Activated CD4-positive, alpha-beta T cell treated with anti-CD3 and anti-CD28 coated beads for 36 hours (primary cell): Measurements from ENCODE around the gene UFC1. TPM values are rescaled to one million over a fixed set of nuclear protein-coding genes. Genes with fewer than 3 reads are reported as not detected.
A peak's percentile ranks its signal among the peaks of the same experiment; 100 is the strongest.

Source experiments
- ATAC-seq: fragments of 200-7000 bp; cut with Tn5 transposase; one replicate; pipeline ENCODE4 v1.10.0; 2021; ENCODE audit warnings: mild to moderate bottlenecking, moderate library complexity
- CTCF ChIA-PET: fragments of 350-600 bp; sonication (Branson Sonifier 250); formaldehyde crosslinking; loops from one replicate; lab custom pipeline; 2021; ENCODE audit warnings: antibody characterized with exemption; lab: Charles Lee
- POLR2A ChIA-PET: fragments of 350-600 bp; sonication (Branson Sonifier 250); formaldehyde crosslinking; loops from one replicate; lab custom pipeline; 2021; ENCODE audit warnings: antibody characterized with exemption, inconsistent platforms; lab: Charles Lee
- DNase-seq: peaks from one replicate; pipeline ENCODE4 v3.0.0-alpha.2; 2020
- H3K27ac Mint-ChIP-seq: one replicate; pipeline ENCODE4 v1.8.0; 2021; ENCODE audit warnings: mixed read lengths
- H3K27me3 Mint-ChIP-seq: one replicate; pipeline ENCODE4 v1.8.0; 2021; ENCODE audit warnings: mixed read lengths
- H3K36me3 Mint-ChIP-seq: one replicate; pipeline ENCODE4 v1.8.0; 2021; ENCODE audit warnings: low read depth, mixed read lengths
- H3K4me1 Mint-ChIP-seq: one replicate; pipeline ENCODE4 v1.8.0; 2021; ENCODE audit warnings: mixed read lengths
- H3K4me3 Mint-ChIP-seq: one replicate; pipeline ENCODE4 v1.8.0; 2021; ENCODE audit warnings: mild to moderate bottlenecking, moderate library complexity, mixed read lengths
- H3K9me3 Mint-ChIP-seq: one replicate; pipeline ENCODE4 v1.8.0; 2021; ENCODE audit warnings: low read depth, mixed read lengths
- intact Hi-C, 2 experiments: fragments of 100-400 bp; cut with DNase I in 1 of 2; cut with micrococcal nuclease in 1 of 2; formaldehyde crosslinking; loops; one replicate each; pipeline versions ENCODE4 v1.14.2 to v1.15.1; 2022 to 2024; cut with DNase I, micrococcal nuclease
- total RNA-seq, 2 experiments: library from RNA; stranded (reverse); gene quantifications; one replicate each; pipeline ENCODE4 v1.2.3, GENCODE V29; 2021

Gene UFC1
- total RNA-seq, 2 experiments from 2014 or later, result 89.2 to 98.6 TPM

DNA sequence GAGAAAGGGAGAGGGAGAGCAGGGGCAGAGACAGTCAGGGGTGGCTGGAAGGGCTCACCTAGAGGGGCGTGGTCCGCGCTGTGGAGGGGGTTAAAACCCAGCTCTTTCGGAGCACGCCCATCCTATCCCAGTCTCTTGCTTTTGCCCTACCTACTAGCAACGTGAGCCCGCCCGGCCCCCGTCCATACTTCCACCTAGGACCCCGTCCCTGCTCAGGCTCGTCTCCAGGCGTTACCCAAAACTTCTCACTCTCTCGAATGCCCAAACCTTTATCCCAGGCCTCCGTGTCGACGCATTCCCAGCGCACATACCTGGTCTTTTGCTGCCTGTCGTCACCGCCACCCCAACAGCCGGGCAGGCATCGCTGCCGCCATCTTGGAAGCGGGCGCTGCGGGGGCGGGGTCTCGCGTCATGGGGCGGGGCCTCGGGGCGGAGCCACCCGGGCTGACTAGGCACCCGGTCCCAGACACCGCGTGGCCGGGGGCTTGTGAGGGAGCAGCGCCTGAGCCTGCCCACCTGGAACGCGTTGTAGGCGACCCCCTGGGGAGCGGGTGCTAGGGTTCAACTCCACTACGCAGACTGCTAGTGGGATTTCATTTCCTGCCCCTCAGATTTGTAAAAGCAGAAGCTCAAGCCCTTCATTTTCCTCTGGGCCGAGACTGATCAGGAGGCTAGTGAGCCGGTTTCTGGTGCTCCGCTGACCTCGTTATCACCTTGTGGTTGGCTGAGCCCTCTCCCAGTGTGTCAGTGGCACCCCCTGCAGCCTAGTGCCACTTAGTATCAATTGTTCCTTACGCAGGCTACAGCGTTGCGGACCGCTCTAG, 23.5 kb downstream of the UFC1 start, which contains the start of gene B4GALT3:
Gene B4GALT3 (minus strand): TSS at position 396 of the 824 bp plus-strand sequence. CDS start 1,447 bp downstream, outside the sequence.
- intact Hi-C loops, result loop anchor here (1.0 to 2.0 kb wide), 7 partner anchors 11 to 137 kb away; partner anchors contain the start of genes PPOX (in 2 of the 2), USP21 (in 2 of the 2), DEDD (in 1 of the 2) and NDUFS2 (in 1 of the 2)
- POLR2A ChIA-PET, result interaction anchor here (1.0 to 1.4 kb wide), 3 partner anchors 11 to 48 kb away, joined by 5 to 10 read pairs (median 9); partner anchors contain the start of genes DEDD, PPOX and TOMM40L
- Mint-ChIP-seq H3K36me3 (peaks cover 31% of the 10 kb centered on the region), H3K27me3 (no peaks in the 10 kb centered on the region), H3K9me3 (no peaks in the 10 kb centered on the region), H3K4me1 (peaks cover 57% of the 10 kb centered on the region), H3K4me3 (peak within 1 kb of the TSS; percentile 91), H3K27ac (peak within 1 kb of the TSS; percentile 98)
- DNase-seq, result peak; percentile 98
- peak; percentile 86 for ATAC-seq
- CTCF ChIA-PET, result interaction anchor here (0.6 to 4.1 kb wide), 4 partner anchors 10 to 52 kb away, joined by 3 to 29 read pairs (median 5); partner anchors contain the start of gene PPOX

GRCh38 chr1:161177936-161178244, 24.1 kb downstream of the UFC1 start:
- H3K4me1 Mint-ChIP-seq, result peaks cover 62% of the 10 kb centered on the region
- no peak for DNase-seq
- H3K9me3 Mint-ChIP-seq, result no peaks in the 10 kb centered on the region
- peak overlapping the region; percentile 98 for H3K27ac Mint-ChIP-seq
- POLR2A ChIA-PET, result no interaction called here
- intact Hi-C loops, result loop anchor here (1.0 to 2.0 kb wide), 7 partner anchors 12 to 136 kb away; partner anchors contain the start of genes PPOX (in 2 of the 2), USP21 (in 2 of the 2), DEDD (in 1 of the 2) and NDUFS2 (in 1 of the 2)
- peaks cover 27% of the 10 kb centered on the region for H3K36me3 Mint-ChIP-seq
- no peak for ATAC-seq
- H3K27me3 Mint-ChIP-seq, result no peaks in the 10 kb centered on the region
- H3K4me3 Mint-ChIP-seq, result peak overlapping the region; percentile 91
- CTCF ChIA-PET, result interaction anchor here (4.1 kb wide), 1 partner anchor 11 kb away, joined by 29 read pairs; the partner anchor contains the start of gene PPOX

DNA sequence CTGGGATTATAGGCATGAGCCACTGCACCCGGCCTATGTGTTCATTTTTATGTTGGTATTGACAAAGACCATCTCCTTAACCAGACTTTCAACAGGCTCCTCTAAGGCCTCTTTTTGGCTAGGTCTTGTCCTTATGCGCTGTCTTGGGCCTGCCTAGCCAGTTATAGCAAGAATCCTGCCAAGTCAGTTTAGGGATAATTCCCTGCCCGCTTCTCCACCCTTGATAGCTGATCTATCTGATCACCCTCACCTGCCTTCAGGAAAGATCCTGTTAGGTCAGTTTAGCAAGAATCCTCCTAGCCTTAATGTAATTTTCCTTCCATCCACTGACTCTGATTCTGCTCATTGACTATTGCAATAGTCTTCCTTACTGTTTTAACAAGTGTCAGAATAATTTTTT, 25.9 kb downstream of the UFC1 start:
- ChIA-PET POLR2A (no interaction called here), CTCF (interaction anchor here (0.7 to 4.4 kb wide), 6 partner anchors 8 to 85 kb away, joined by 3 to 33 read pairs (median 3); partner anchors contain the start of genes APOA2 and NDUFS2)
- H3K36me3 Mint-ChIP-seq, result peaks cover 14% of the 10 kb centered on the region
- H3K27me3 Mint-ChIP-seq, result no peaks in the 10 kb centered on the region
- intact Hi-C loops, result loop anchor here in 1 of 2 experiments (5.0 kb wide), 1 partner anchor 208 kb away; no protein-coding TSS in a partner anchor
- H3K9me3 Mint-ChIP-seq, result no peaks in the 10 kb centered on the region
- no peak for ATAC-seq
- H3K4me3 Mint-ChIP-seq, result no peak overlapping the region
- H3K4me1 Mint-ChIP-seq, result peaks cover 71% of the 10 kb centered on the region
- DNase-seq, result no peak
- H3K27ac Mint-ChIP-seq, result no peak overlapping the region

DNA sequence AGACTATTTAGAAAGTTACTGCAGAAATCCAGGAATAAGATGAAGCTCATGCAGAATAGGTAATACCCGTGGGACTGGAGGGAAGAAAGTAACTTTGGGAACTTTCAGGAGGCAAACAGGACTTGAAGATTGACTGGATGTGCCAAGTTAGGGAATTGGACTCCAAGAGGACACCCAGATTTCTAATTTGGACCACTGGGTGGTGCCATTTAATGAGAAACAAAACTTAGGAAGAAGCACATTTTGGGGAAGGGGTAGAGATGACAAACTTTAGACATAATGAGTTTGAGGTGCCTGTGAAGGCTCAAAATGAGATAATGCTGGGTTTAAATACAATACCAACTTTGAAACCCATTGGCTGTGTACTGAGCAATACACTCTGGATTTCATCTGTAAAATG, 26.9 kb downstream of the UFC1 start:
- Mint-ChIP-seq H3K4me3 (no peak overlapping the region), H3K27me3 (no peaks in the 10 kb centered on the region), H3K9me3 (no peaks in the 10 kb centered on the region), H3K27ac (peak overlapping the region; percentile 82), H3K4me1 (peaks cover 71% of the 10 kb centered on the region), H3K36me3 (peaks cover 8% of the 10 kb centered on the region)
- ChIA-PET CTCF (interaction anchor here (0.7 to 4.4 kb wide), 9 partner anchors 11 to 202 kb away, joined by 3 to 33 read pairs (median 3); partner anchors contain the start of genes APOA2, PPOX and TOMM40L), POLR2A (no interaction called here)
- DNase-seq, result no peak
- intact Hi-C loops, result loop anchor here in 1 of 2 experiments (5.0 kb wide), 1 partner anchor 207 kb away; no protein-coding TSS in a partner anchor
- no peak for ATAC-seq

DNA sequence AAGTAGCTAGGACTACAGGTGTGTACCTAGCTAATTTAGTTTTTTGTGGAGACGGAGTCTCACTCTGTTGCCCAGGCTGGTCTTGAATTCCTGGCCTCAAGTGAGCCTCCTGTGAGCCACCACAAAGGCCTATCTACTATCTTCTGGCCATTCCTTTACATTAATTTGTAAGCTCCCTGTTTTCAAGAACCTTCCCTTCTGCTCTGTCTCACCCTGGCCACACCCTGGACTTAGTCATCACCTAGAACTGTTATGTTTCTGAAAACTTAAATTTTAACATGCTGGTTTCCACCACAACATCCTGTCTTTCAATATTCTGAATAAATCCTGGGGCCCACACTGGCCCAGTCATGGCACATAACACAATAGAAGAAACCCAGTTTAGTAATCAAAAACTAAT, 28.4 kb downstream of the UFC1 start:
- ChIA-PET POLR2A (interaction anchor here (0.6 to 1.8 kb wide), 10 partner anchors 12 to 84 kb away, joined by 3 to 13 read pairs (median 4); partner anchors contain the start of genes APOA2, DEDD, NDUFS2 and PPOX), CTCF (interaction anchor here (0.6 to 4.4 kb wide), 18 partner anchors 10 to 665 kb away, joined by 3 to 33 read pairs (median 4); partner anchors contain the start of genes NDUFS2, PPOX and TOMM40L)
- Mint-ChIP-seq H3K4me1 (peaks cover 76% of the 10 kb centered on the region), H3K4me3 (peak overlapping the region; percentile 40), H3K36me3 (no peaks in the 10 kb centered on the region), H3K9me3 (no peaks in the 10 kb centered on the region), H3K27me3 (no peaks in the 10 kb centered on the region), H3K27ac (peak overlapping the region; percentile 97)
- intact Hi-C loops, result loop anchor here in 1 of 2 experiments (1.0 to 5.0 kb wide), 2 partner anchors 16 to 205 kb away; partner anchors contain the start of gene PPOX
- ATAC-seq, result peak; percentile 68
- peak; percentile 79 for DNase-seq

DNA sequence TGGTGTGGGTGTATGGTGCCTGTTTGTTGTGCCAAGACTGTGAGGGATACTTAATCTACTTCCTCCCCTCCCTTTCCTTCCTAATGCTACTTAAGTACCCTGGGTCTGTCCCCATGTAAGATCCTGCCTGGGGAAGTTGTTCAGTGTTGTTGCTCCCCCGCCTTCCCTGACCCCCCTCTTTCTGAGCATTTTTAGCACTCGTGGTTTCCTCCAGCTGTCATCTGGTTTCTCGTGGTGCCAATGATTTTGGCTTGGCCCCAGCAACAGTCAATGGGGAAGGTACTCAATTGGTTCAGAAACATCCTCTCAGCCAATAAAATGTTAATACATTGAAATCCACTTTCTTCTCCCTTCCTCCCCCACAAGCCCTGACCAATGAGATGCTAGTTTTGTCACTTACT, 31.5 kb downstream of the UFC1 start:
- intact Hi-C loops, result loop anchor here (1.0 to 2.0 kb wide), 2 partner anchors 17 to 18 kb away; partner anchors contain the start of gene NDUFS2 (in 2 of the 2)
- Mint-ChIP-seq H3K4me1 (peaks cover 79% of the 10 kb centered on the region), H3K27me3 (no peaks in the 10 kb centered on the region), H3K4me3 (peak overlapping the region; percentile 50), H3K9me3 (no peaks in the 10 kb centered on the region), H3K36me3 (no peaks in the 10 kb centered on the region), H3K27ac (peak overlapping the region; percentile 90)
- peak; percentile 86 for DNase-seq
- peak; percentile 71 for ATAC-seq
- POLR2A ChIA-PET, result interaction anchor here (0.6 to 0.7 kb wide), 4 partner anchors 18 to 204 kb away, joined by 3 to 4 read pairs (median 3); partner anchors contain the start of gene PPOX
- CTCF ChIA-PET, result interaction anchor here (0.6 to 1.6 kb wide), 5 partner anchors 17 to 545 kb away, joined by 3 to 7 read pairs (median 4); partner anchors contain the start of genes NDUFS2 and PPOX

DNA sequence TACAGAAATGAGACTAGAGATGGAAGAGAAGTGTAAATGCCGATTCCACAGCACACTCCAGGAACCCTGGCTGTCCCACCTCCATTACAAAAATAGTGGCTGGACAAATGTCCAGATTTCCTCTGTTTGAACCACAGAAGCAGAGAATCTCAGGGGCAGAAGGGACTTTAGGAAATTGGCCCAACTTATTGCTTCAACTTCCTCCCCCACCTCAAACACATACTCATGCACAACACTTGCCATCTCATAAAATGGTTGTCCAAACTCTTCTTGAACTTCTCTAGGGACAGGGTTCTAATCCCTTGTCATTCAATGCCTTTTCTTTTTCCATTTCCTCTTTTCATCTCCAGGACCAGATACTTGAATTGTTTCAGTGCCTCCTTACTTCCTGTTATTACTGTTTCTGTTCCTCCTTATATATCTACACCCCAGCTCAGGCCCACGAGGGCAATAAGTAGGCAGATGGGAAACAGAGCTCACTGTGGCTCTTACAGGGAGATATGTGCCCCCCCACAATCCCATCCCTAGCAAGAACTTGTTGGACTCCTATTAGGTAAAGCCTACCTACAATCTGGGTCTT, 32.0 kb downstream of the UFC1 start:
- Mint-ChIP-seq H3K27me3 (no peaks in the 10 kb centered on the region), H3K4me1 (peaks cover 73% of the 10 kb centered on the region), H3K9me3 (no peaks in the 10 kb centered on the region), H3K4me3 (peak overlapping the region; percentile 50), H3K36me3 (no peaks in the 10 kb centered on the region), H3K27ac (peak overlapping the region; percentile 90)
- ChIA-PET CTCF (interaction anchor here (0.7 to 1.6 kb wide), 8 partner anchors 16 to 197 kb away, joined by 3 to 7 read pairs (median 4); partner anchors contain the start of genes NDUFS2 and PPOX), POLR2A (interaction anchor here (0.6 to 1.0 kb wide), 6 partner anchors 15 to 203 kb away, joined by 3 to 10 read pairs (median 3); partner anchors contain the start of genes PPOX and TOMM40L)
- no peak for ATAC-seq
- intact Hi-C loops, result loop anchor here (1.0 to 2.0 kb wide), 2 partner anchors 16 to 17 kb away; partner anchors contain the start of gene NDUFS2 (in 2 of the 2)
- no peak for DNase-seq

- DNase-seq (no peak), ATAC-seq (no peak)
- H3K9me3 Mint-ChIP-seq, result no peaks in the 10 kb centered on the region
- peak overlapping the region; percentile 90 for H3K27ac Mint-ChIP-seq
- ChIA-PET CTCF (no interaction called here), POLR2A (no interaction called here)
- intact Hi-C loops, result no loop called here
- no peaks in the 10 kb centered on the region for H3K36me3 Mint-ChIP-seq
- H3K4me1 Mint-ChIP-seq, result peaks cover 61% of the 10 kb centered on the region
- no peak overlapping the region for H3K4me3 Mint-ChIP-seq
- no peaks in the 10 kb centered on the region for H3K27me3 Mint-ChIP-seq
Observed at GRCh38 chr1:161187311-161187710, 33.5 kb downstream of the UFC1 start.

DNA sequence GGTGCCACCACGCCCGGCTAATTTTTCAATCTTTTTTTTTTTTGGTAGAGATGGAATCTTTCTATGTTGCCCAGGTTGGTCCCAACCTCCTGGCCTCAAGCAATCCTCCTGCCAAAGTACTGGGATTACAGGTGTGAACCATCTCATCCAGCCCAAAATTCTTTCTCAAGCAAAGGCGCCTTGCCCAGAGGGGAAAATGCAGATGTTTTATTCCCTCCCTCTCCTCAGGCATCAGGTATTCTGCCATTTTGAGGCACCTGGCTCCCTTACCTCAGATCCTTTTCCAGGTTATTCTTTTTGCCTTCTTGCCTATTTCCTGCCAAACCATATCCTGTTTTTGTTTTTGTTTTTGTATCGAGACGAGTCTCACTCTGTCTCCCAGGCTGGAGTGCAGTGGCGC, 34.6 kb downstream of the UFC1 start:
- Mint-ChIP-seq H3K36me3 (no peaks in the 10 kb centered on the region), H3K4me1 (peaks cover 56% of the 10 kb centered on the region), H3K27ac (peak overlapping the region; percentile 78), H3K9me3 (no peaks in the 10 kb centered on the region), H3K4me3 (no peak overlapping the region), H3K27me3 (no peaks in the 10 kb centered on the region)
- DNase-seq (no peak), ATAC-seq (no peak)
- intact Hi-C loops, result no loop called here
- ChIA-PET POLR2A (no interaction called here), CTCF (interaction anchor here (0.6 to 1.2 kb wide), 3 partner anchors 21 to 194 kb away, joined by 3 read pairs; partner anchors contain the start of gene PPOX)

GRCh38 chr1:161189036-161189435, 35.3 kb downstream of the UFC1 start:
- Mint-ChIP-seq H3K27me3 (no peaks in the 10 kb centered on the region), H3K36me3 (no peaks in the 10 kb centered on the region), H3K9me3 (no peaks in the 10 kb centered on the region), H3K4me1 (peaks cover 51% of the 10 kb centered on the region), H3K4me3 (no peak overlapping the region), H3K27ac (no peak overlapping the region)
- intact Hi-C loops, result no loop called here
- ChIA-PET POLR2A (no interaction called here), CTCF (interaction anchor here (1.0 to 1.2 kb wide), 2 partner anchors 22 to 193 kb away, joined by 3 read pairs; no protein-coding TSS in a partner anchor)
- no peak for DNase-seq
- ATAC-seq, result no peak
